ENCODE results near the gene CRYBB3.

The CRYBB3 gene

DNA sequence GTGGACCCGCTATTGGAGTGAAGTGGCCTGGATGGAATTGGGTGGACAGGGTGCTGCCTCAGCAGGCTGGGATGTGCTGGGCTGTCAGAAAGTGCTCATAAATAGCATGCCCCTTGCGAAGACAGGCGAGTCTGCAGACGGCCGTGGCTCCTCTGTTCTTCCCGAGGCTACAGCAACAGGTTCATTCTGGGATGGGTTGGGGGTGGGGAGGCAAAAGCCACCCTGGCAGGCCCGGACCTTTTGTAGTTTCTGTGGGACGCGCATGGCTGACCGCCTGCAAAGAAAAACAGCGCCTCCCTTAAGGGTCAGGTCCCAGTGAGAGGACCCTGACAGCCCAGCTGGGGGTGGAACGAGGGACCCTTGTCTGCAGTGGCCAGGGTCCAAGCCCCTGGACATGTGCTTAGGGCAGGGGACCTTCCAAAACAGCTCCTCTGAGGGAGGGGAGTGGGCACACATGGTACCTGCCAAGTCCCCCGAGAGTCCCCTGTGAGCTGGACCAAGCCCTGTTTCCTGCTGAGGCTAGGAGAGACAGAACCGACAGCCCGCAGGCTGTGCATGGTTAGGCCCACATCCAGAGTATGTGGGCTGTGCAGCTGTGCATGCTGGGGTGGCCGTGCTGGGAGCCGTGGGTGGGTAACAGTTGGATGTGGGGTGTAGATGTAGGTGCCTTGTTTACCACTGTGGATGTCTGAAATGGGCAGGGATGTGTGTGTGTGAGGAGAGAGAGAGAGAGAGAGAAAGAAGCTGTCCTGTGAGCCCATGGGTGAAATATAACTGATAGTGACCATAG lies at the start of gene CRYBB3:
TSS of gene CRYBB3 (plus strand) at position 128 of the 790 bp plus-strand sequence. CDS start 1,539 bp downstream, outside the sequence.
- no peak for DNase-seq

- no peak for DNase-seq
Observed at GRCh38 chr22:25153961-25154666, 45.5 kb upstream of the CRYBB3 start.

- no peak for DNase-seq
Observed at GRCh38 chr22:25154667-25154999, 45.0 kb upstream of the CRYBB3 start.

DNA sequence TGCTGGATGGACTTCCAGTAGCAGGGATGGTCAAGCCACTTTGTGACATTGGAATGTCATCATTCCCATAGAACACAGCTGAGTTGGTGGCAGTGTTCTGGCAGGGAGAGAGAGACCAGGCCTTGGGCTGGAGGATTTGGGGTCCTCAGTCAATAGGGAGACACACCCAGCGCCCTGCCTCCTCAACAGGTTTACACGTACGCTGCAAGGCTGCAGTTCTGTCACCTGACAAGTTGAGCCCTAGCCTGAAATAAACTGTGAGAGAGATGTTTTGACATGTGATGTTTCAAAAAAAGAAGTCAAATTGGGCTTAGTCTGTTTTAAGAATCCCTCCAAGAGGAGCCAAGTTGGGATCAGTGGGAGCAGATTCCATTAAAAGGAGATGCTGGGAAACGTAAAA lies 42.9 kb upstream of the CRYBB3 start:
- DNase-seq: no peak

DNA sequence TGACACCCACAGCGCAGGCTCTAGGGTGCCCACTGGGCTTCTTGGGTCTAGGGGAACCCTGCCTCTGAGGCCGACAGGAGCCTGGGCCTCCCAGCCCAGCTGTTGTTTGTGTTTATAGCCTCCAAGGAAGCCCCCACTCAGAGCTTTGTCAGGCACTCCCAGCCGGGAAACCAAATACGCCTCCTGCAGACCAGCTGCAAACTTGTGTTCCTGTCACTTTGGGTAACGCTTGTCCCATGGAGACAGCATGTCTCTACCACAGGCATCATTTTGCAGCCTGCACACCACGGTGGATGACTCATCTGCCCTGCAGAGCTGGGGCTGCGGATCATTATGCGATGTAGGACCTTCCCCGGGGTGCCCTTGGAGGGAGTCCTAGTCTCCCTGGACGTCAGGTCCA lies 40.6 kb upstream of the CRYBB3 start:
- no peak for DNase-seq

DNA sequence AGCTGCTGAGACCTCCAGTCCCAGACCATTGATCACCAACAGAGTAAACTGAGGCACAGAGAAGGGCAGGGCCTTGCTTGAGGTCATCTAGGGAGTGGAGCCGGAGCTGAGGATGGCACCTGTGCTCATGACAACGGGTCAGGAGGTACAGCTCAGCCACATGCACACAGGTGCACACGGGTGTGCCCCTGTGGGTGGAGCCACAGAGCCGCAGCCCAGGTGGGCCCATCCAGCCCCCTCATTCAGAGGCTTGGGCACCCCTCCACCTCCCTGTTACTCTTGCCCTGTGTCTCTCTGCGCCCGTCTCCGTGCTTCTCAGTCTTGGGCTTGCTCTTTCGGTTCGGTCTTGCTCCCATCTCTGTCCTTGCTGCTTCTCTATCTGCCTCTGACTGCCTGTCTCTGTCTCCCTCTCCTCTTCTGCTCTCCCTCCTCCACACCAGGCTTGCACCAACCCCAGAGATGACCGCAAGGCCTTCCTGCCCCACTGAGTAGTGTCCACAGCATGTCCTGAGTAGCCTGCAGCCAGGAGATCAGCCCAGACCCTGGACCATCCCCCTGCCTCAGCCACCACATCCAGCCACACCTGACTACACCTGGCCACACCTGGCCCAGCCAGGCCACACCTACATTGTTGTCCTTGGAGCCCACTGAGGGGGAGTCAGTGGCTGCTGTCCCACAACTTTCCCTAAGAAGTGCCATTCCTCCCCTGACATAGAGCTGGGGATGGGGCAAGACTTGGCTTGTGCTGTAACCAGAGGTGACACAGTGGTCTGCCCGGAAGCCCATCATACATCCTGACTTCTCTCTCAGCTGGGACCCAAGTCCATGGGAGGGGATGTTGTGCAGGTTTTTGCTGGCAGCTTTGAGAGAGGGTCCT lies 39.3 kb upstream of the CRYBB3 start:
- DNase-seq: no peak

- DNase-seq: no peak
Observed at GRCh38 chr22:25161017-25161915, 38.4 kb upstream of the CRYBB3 start.

DNA sequence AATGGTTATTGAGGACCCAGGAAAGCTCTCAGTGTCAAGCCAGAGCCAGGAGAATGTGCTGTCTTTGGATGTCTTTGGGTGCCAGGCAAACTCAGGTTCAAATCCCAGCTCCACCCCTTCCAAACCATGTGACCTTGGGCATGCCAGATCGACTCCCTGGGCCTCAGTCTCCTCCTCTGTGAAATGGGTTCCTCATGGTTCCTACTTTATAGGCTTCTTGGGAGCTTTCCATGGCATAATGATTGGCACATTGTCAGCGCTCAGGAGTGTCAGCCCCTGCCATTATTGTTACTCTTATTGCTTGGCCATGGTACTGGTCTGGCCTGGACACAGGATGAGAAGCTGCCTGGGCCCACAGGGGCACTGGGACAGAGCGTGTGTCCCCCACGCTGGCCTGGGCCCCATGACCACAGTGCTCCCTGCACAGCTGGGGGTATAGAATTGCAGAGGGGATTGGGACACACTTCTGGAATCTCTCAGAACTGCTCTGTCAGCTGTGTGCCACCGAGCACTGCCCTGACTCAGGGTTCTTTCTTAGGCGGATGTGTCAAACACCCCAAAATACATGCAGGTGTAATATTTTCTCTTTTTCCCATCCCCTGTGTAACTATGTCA lies 37.6 kb upstream of the CRYBB3 start:
- no peak for DNase-seq

DNA sequence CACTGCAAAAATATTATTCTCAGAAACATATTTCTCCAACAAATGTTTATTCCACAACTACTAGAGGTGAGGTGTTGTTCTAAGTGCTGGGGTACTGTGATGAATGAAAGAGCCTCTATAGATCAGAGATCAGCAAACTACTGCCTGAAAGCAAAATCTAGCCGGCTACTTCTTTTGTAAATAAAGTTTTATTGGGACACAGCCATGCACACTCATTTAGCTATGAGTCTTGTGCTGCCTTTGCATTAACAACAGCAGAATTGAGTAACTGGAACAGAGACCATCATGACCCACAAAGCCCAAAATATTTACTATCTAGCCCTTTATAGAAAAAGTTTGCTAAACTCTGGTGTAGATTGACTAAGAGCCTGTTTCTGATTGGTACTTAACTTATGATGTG lies 37.1 kb upstream of the CRYBB3 start:
- no peak for DNase-seq

- no peak for DNase-seq
Observed at GRCh38 chr22:25165785-25166184, 33.9 kb upstream of the CRYBB3 start.

GRCh38 chr22:25166266-25167040 lies 33.2 kb upstream of the CRYBB3 start:
- no peak for DNase-seq

DNA sequence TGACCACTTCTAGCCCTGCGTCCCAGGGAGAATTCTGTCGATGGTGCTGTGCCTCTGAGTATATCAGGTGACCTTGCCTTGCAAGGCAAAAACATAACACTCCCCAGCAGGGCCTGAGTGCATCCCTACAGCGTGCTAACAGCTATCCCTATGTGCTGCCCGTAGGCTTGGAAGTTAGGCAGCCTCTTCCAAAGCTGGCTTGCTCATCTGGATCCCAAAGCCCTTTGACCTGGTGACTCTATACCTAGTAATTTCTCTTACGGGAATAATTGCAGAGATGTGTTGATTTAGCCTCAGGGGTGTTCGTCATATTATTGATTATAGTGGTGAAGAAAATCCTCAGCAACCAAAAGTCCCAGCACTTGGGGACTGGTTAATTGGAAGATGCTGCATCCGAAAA lies 32.6 kb upstream of the CRYBB3 start:
- DNase-seq: no peak

GRCh38 chr22:25167834-25168601 lies 31.6 kb upstream of the CRYBB3 start:
- DNase-seq: no peak

- no peak for DNase-seq
Observed at GRCh38 chr22:25169278-25170031, 30.2 kb upstream of the CRYBB3 start.

DNA sequence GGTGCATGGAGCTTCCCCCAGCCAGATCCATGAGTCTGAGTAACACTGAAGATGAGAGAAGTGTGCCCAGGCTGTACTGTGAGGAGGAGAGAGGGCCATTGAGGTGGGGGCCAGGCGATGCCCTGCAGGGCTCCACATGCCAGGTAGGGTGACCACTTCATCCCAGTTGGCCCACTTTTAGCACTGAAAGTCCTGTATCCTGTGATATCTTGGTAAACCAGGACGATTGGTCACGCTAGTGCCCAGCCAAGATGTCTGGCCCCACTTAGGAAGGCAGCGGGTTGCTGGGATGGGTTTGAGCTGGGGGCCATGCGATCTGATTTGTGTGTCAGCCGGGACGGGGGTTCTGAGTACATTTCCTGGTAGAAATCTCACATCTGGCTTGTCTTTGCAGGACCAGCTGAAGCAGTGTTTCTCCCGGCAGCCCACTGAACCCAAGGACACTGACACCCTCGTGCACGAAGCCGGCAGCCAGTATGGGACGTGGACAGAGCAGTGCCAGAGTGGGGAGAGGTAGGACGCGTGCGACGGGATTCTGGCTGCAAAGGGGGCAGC lies 29.2 kb upstream of the CRYBB3 start:
- no peak for DNase-seq

GRCh38 chr22:25172153-25172552 lies 27.5 kb upstream of the CRYBB3 start:
- DNase-seq: no peak

DNA sequence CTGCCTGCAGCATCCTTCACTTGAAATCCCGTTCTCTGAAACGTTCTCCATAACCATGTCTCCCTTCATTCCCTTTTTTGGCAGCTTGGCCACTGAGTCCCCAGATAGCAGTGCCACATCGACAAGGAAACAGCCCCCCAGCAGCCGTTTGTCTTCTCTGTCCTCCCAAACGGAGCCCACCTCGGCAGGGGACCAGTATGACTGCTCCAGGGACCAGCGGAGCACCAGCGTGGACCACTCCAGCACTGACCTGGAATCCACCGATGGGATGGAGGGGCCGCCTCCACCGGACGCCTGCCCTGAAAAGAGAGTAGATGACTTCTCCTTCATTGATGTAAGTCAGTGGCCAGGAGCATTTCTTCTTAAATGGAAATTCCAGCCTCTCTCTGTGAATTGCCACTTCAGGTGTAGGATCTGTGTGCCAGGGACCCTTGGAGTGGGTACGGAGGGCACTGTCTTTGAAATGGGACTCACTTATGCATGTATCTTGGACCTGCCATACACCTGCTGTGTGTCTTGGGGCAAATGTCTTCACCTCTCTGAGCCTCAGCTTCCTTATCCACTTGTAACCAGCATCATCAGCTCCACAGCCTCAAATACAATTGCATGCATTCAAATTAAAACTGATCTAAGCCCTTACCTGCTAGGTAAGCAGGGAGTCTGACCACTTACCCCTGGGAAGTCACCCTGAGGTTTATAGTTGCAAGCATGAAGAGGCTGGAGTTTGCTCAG lies 25.3 kb upstream of the CRYBB3 start:
- no peak for DNase-seq

- DNase-seq: no peak
Observed at GRCh38 chr22:25174888-25175411, 24.7 kb upstream of the CRYBB3 start.
